K562 (cell line): ENCODE data around the gene FPR1. TPM values are rescaled to one million over a fixed set of nuclear protein-coding genes. Genes with fewer than 3 reads are reported as not detected.

Experiments
- DACH1 ChIP-seq: fragments of 450-650 bp; IDR thresholded peaks from 2 replicates; pipeline ENCODE4 v1.6.1; 2018; ENCODE audit not compliant: partially characterized antibody
- ELF1 ChIP-seq: fragments of 200-800 bp; sonication (Bioruptor generic); IDR thresholded peaks from 2 replicates; pipeline ENCODE4 v1.6.1; 2016; ENCODE audit warnings: missing genetic modification characterization, missing compliant biosample characterization
- EP400 ChIP-seq: fragments of 450-650 bp; IDR thresholded peaks from 2 replicates; pipeline ENCODE4 v1.6.1; 2017; ENCODE audit warnings: antibody characterized with exemption, mild to moderate bottlenecking, moderate library complexity
- HIVEP1 ChIP-seq: fragments of 250-450 bp; sonication (Bioruptor Pico); IDR thresholded peaks from 2 replicates; pipeline ENCODE4 v1.4.0; 2020; ENCODE audit warnings: mild to moderate bottlenecking
- L3MBTL2 ChIP-seq: fragments of 450-650 bp; IDR thresholded peaks from 2 replicates; pipeline ENCODE4 v1.6.1; 2016; ENCODE audit warnings: mild to moderate bottlenecking, moderate library complexity
- MBD2 ChIP-seq: sonication (generic); IDR thresholded peaks from 2 replicates; pipeline ENCODE4 v1.6.1; 2016; ENCODE audit warnings: low read depth, borderline replicate concordance
- NFE2 ChIP-seq: IDR thresholded peaks from 2 replicates; pipeline ENCODE4 v1.6.1; 2014; ENCODE audit warnings: antibody characterized with exemption, low read depth
- PHB ChIP-seq: fragments of 250-450 bp; sonication (Bioruptor Pico); IDR thresholded peaks from 2 replicates; pipeline ENCODE4 v1.5.0; 2021
- RBFOX2 ChIP-seq: fragments of 200-400 bp; formaldehyde crosslinking; IDR thresholded peaks from 2 replicates; pipeline ENCODE4 v1.6.1; 2017; ENCODE audit warnings: low read depth, mild to moderate bottlenecking, low read length, moderate library complexity
- RBM22 ChIP-seq: fragments of 200-400 bp; formaldehyde crosslinking; IDR thresholded peaks from 2 replicates; pipeline ENCODE4 v1.6.1; 2018; ENCODE audit warnings: low read length, low read depth; ENCODE audit not compliant: poor library complexity, severe bottlenecking
- TOE1 ChIP-seq, 2 experiments: fragments of 450-650 bp in 1 of 2; sonication (generic) in 1 of 2; formaldehyde crosslinking in 1 of 2; IDR thresholded peaks; 2 replicates each; pipeline versions ENCODE4 v1.7.1 to v1.8.0; 2016 to 2022; ENCODE audit warnings: borderline replicate concordance in 2 of 2, mild to moderate bottlenecking in 2 of 2, antibody characterized with exemption in 1 of 2, inconsistent platforms in 1 of 2, low read depth in 1 of 2, missing genetic modification reagents in 1 of 2, moderate library complexity in 1 of 2
- ZKSCAN3 ChIP-seq: fragments of 250-450 bp; sonication (Bioruptor Pico); IDR thresholded peaks from 2 replicates; pipeline ENCODE4 v1.4.0; 2020
- ZNF143 ChIP-seq: sonication (generic); formaldehyde crosslinking; IDR thresholded peaks from 2 replicates; pipeline ENCODE4 v1.9.0; 2022; ENCODE audit warnings: mild to moderate bottlenecking, missing genetic modification reagents
- polyA plus RNA-seq, 8 experiments: library from polyadenylated mRNA; depleted of rRNA in 4 of 8; stranded (reverse) in 5 of 8; unstranded in 3 of 8; fragments of >200 nt; fragmentation: Nextera tagmentation in 2 of 8; fragmentation: Illumina TruSeq in 1 of 8; extraction: Ambion mirVana in 2 of 8; extraction: Trizol in 1 of 8; gene quantifications; 2 replicates each; pipeline versions ENCODE4 v1.2.1 to v1.2.3, GENCODE V29; 2011 to 2014; ENCODE audit warnings: inconsistent platforms in 1 of 8, missing spikeins in 1 of 8
- total RNA-seq, 7 experiments: library from RNA; depleted of rRNA in 6 of 7; stranded (reverse); fragments of >200 nt in 6 of 7; fragmentation: Illumina TruSeq in 2 of 7; extraction: Trizol in 2 of 7; gene quantifications; 2 replicates each; pipeline versions ENCODE4 v1.2.1 to v1.2.3, GENCODE V29; 2011 to 2021; ENCODE audit warnings: low replicate concordance in 1 of 7
- TF ChIP-seq, protein P1 (sequence below), 3 experiments: fragments of 200-800 bp in 1 of 3; fragments of 250-450 bp in 1 of 3; fragments of 450-650 bp in 1 of 3; sonication (Bioruptor Pico) in 1 of 3; sonication (Bioruptor generic) in 1 of 3; formaldehyde crosslinking in 1 of 3; IDR thresholded peaks; 2 replicates each; pipeline versions ENCODE4 v1.6.1 to v1.8.0; 2016 to 2022; ENCODE audit warnings: mild to moderate bottlenecking in 2 of 3, missing genetic modification characterization in 2 of 3, missing compliant biosample characterization in 1 of 3, moderate library complexity in 1 of 3
- TF ChIP-seq, protein P2 (sequence below): fragments of 250-450 bp; sonication (Bioruptor Pico); IDR thresholded peaks from 2 replicates; pipeline ENCODE4 v1.9.0; 2021; ENCODE audit warnings: mild to moderate bottlenecking, inconsistent platforms

Gene FPR1
- total and polyA plus RNA-seq, 9 of the 15 experiments (the other 6 are each of a cell fraction or from before 2014, with no cell fraction given) = 0.06 to 0.25 (median 0.14) TPM; not detected in 4

DNA sequence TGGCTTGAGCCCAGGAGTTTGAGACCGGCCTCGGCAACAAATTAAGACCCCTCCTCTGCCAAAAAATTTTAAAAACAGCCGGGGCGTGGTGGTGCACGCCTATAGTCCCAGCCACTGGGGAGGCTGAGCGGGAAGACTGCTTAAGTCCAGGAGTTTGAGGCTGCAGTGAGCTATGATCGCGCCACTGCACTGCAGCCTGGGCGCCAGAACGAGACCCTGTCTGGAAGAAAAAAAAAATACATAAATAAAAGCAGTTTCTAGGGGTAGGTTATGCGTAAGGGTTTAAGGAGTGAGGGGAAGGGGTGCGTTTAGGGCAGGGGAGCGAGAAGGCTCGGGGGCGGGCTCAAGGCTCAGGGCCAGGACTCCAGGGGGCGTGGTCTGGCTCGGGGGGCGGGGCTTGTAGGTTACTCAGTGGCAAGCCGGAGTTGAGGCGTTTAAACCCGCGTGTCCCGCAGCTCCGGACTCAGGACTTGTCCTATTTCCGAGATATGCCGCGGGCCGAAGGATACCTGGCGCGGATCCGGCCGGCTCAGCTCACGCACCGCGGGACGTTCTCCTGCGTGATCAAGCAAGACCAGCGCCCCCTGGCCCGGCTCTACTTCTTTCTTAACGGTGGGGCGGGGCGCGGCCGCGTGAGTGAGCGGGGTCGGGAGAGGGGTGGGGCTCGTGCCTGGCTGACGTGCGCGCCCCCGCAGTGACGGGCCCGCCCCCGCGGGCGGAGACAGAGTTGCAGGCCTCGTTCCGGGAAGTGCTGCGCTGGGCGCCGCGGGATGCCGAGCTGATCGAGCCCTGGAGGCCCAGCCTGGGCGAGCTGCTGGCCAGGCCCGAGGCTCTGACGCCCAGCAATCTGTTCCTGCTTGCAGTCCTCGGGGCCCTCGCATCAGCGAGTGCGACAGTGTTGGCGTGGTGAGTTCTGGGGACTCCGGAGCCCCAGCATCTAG, 47.8 kb downstream of the FPR1 start (continued):
- TF ChIP-seq PHB (no peak), TOE1 (IDR thresholded peaks at IDR 0.05; ENCODE audit: borderline replicate concordance) (peak; percentile 69; the same call in 1 of the 2 replicates), TOE1 (CRISPR knock-in tag; IDR thresholded peaks at IDR 0.05; ENCODE audit: borderline replicate concordance, low read depth) (no peak), RBFOX2 (peak; percentile 85), ELF1 (tag) (peak; percentile 88), HIVEP1 (CRISPR knock-in tag) (no peak), NFE2 (no peak), RBM22 (peak; percentile 33), MBD2 (peak; percentile 59; the same call in 1 of the 2 replicates), EP400 (peak; percentile 86), DACH1 (no peak), L3MBTL2 (peak; percentile 62), ZKSCAN3 (CRISPR knock-in tag) (no peak), ZNF143 (CRISPR knock-in tag) (no peak)
- TF ChIP-seq, protein P1, sequence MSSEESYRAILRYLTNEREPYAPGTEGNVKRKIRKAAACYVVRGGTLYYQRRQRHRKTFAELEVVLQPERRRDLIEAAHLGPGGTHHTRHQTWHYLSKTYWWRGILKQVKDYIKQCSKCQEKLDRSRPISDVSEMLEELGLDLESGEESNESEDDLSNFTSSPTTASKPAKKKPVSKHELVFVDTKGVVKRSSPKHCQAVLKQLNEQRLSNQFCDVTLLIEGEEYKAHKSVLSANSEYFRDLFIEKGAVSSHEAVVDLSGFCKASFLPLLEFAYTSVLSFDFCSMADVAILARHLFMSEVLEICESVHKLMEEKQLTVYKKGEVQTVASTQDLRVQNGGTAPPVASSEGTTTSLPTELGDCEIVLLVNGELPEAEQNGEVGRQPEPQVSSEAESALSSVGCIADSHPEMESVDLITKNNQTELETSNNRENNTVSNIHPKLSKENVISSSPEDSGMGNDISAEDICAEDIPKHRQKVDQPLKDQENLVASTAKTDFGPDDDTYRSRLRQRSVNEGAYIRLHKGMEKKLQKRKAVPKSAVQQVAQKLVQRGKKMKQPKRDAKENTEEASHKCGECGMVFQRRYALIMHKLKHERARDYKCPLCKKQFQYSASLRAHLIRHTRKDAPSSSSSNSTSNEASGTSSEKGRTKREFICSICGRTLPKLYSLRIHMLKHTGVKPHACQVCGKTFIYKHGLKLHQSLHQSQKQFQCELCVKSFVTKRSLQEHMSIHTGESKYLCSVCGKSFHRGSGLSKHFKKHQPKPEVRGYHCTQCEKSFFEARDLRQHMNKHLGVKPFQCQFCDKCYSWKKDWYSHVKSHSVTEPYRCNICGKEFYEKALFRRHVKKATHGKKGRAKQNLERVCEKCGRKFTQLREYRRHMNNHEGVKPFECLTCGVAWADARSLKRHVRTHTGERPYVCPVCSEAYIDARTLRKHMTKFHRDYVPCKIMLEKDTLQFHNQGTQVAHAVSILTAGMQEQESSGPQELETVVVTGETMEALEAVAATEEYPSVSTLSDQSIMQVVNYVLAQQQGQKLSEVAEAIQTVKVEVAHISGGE (CRISPR knock-in tag; IDR thresholded peaks at IDR 0.05) = peak in 1 of 3 experiments; percentile 66; a peak in 1 of 6 replicates
- TF ChIP-seq, protein P2, sequence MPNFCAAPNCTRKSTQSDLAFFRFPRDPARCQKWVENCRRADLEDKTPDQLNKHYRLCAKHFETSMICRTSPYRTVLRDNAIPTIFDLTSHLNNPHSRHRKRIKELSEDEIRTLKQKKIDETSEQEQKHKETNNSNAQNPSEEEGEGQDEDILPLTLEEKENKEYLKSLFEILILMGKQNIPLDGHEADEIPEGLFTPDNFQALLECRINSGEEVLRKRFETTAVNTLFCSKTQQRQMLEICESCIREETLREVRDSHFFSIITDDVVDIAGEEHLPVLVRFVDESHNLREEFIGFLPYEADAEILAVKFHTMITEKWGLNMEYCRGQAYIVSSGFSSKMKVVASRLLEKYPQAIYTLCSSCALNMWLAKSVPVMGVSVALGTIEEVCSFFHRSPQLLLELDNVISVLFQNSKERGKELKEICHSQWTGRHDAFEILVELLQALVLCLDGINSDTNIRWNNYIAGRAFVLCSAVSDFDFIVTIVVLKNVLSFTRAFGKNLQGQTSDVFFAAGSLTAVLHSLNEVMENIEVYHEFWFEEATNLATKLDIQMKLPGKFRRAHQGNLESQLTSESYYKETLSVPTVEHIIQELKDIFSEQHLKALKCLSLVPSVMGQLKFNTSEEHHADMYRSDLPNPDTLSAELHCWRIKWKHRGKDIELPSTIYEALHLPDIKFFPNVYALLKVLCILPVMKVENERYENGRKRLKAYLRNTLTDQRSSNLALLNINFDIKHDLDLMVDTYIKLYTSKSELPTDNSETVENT (CRISPR knock-in tag) = peak; percentile 84; the same call in 1 of the 2 replicates
